Measurements from ENCODE around the gene LDB1.

LDB1 gene

DNA sequence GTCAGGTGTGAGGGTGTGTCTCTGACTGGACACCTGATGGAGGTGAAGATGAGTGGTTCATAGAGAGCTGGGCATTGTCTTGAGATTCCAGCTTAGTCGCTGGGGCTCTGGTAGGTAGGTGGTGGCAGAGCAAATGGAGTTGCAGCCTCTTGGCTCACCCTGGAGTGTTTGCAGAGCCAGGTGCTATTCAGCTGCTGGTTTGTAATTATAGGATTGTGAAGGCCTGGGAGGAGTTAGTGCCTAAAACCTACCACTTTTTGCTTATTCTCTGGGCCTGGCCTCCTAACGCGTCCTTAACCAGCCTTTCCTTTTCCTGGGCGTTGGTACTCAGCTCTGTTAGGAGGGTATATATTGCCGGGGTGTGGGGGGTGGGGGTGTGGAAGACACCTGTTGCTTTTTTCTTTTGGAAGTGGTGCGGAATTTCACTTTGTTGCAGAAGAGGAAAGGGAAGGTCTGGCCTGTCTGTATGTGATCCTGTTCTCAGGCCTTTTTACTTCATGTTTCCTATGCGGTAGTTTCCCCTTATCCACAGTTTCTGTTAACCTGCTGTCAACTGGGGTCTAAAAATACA lies 15.9 kb upstream of the LDB1 start:
- TF ChIP-seq, protein P1, sequence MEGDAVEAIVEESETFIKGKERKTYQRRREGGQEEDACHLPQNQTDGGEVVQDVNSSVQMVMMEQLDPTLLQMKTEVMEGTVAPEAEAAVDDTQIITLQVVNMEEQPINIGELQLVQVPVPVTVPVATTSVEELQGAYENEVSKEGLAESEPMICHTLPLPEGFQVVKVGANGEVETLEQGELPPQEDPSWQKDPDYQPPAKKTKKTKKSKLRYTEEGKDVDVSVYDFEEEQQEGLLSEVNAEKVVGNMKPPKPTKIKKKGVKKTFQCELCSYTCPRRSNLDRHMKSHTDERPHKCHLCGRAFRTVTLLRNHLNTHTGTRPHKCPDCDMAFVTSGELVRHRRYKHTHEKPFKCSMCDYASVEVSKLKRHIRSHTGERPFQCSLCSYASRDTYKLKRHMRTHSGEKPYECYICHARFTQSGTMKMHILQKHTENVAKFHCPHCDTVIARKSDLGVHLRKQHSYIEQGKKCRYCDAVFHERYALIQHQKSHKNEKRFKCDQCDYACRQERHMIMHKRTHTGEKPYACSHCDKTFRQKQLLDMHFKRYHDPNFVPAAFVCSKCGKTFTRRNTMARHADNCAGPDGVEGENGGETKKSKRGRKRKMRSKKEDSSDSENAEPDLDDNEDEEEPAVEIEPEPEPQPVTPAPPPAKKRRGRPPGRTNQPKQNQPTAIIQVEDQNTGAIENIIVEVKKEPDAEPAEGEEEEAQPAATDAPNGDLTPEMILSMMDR (IDR thresholded peaks at IDR 0.05; ENCODE audit: borderline replicate concordance, insufficient read depth, low read depth, low read length), result no peak
- no peak overlapping the region for H3K4me3 ChIP-seq (ENCODE audit: low read depth, low read length)

- peak overlapping the region; percentile 99 for H3K4me3 ChIP-seq (ENCODE audit: low read depth, low read length)
- TF ChIP-seq, protein P1 (IDR thresholded peaks at IDR 0.05; ENCODE audit: borderline replicate concordance, insufficient read depth, low read depth, low read length), result no peak
Measured at GRCh38 chr10:102134416-102134815, 14.2 kb upstream of the LDB1 start.

DNA sequence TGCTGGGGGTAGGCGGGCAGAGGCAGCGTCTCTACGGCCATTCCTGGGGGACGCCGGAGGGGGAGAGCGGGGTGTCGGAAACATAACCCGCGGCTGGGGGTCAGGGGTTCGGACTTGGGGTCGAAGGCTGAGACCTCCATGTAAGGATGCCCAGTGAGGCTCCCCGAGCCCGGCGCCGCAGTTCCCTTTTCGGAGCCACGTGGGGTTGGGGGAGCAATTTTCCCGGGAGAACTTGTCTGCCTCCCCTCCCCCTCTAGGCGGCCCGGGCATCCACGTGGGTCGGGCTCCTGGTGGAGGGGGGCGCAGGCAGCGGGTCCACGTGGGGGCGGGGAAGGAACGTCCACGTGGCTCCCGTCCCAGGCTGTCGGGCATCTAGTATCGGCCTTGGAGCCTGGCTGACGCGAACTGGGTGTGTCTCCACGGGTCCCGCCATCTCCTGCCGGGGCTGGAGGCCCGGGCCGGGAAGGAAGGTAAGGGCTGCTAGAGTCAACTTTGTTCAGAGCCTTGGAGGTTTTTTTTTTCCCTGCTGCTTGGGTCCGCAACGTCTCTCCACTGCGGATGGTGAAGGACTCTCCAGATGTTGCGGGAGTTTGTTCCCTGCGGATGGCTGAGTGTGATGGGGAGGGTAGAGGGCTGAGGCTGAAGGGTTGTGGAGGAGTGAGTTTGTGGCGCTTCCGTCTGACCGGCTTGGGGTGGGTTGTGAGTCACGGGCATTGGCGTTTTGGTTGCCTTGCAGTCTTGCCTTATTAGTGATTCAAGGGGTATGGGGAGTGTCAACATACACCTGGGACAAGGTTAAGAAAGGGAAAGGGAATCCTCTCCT lies 13.4 kb upstream of the LDB1 start:
- peak overlapping the region; percentile 99 for H3K4me3 ChIP-seq (ENCODE audit: low read depth, low read length)
- TF ChIP-seq, protein P1 (IDR thresholded peaks at IDR 0.05; ENCODE audit: borderline replicate concordance, insufficient read depth, low read depth, low read length), result no peak

GRCh38 chr10:102132563-102133372 lies 12.6 kb upstream of the LDB1 start, which contains the start of gene PPRC1:
PPRC1 (plus strand) TSS chr10:102133040; CDS start chr10:102133069, 29 bp downstream.
- TF ChIP-seq, protein P1 (IDR thresholded peaks at IDR 0.05; ENCODE audit: borderline replicate concordance, insufficient read depth, low read depth, low read length), result peak; percentile 84
- peak within 1 kb of the TSS; percentile 99 for H3K4me3 ChIP-seq (ENCODE audit: low read depth, low read length)

GRCh38 chr10:102132193-102132562 lies 12.0 kb upstream of the LDB1 start:
- TF ChIP-seq, protein P1 (IDR thresholded peaks at IDR 0.05; ENCODE audit: borderline replicate concordance, insufficient read depth, low read depth, low read length), result no peak
- H3K4me3 ChIP-seq (ENCODE audit: low read depth, low read length), result no peak overlapping the region

DNA sequence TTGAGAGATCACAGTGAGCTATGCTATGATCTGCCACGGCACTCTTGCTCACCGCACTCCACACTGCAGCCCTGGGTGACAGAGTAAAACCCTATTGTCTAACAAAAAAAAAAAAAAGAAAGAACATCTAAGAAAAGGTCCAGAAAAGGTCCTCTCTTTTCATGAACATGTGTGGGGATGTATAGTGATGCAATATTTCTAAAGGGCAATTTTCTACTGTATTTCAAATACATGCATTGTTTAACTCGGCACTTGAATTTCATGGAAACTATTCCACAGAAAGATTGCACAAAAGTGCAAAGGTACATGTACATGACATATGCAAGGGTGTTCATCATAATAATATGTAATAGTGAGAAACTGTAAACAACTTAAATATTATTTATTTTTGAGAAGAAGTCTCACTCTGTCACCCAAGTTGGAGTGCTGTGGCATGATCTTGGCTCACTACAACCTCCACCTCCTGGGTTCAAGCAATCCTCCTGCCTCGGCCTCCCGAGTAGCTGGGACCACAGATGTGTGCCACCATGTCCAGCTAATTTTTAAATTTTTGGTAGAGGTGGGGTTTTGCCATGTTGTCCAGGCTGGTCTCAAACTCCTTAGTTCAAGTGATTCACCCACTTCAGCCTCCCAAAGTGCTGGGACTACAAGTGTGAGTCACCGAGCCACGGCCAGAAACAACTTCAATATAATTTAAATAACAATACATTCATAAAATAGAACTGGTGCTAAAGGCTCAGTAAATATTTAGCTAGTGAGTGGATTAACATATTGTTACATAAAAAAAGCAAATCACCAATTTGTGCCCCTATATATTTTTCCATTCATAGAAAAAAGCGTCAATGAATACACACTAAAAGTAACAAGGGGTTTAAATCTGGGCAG lies 11.4 kb upstream of the LDB1 start:
- no peak overlapping the region for H3K4me3 ChIP-seq (ENCODE audit: low read depth, low read length)
- TF ChIP-seq, protein P1 (IDR thresholded peaks at IDR 0.05; ENCODE audit: borderline replicate concordance, insufficient read depth, low read depth, low read length), result no peak

All from GM12875 (cell line).